ENCODE data around the gene THPO.
A peak's percentile ranks its signal among the peaks of the same experiment; 100 is the strongest.

Gene THPO

GRCh38 chr3:184375747-184376461 is 2.1 kb downstream of the THPO start:
- H3K27ac ChIP-seq (replicated peaks; ENCODE audit: low read length), result no peak overlapping the region
- WGBS, 2 donors (ENCODE audit: extremely low coverage in 2 of 2, insufficient read length in 2 of 2, insufficient replicate concordance in 1 of 2), result no CpG with 5 or more reads among the region's 12 CpGs
- peak overlapping the region; percentile 53 for H2AK5ac ChIP-seq (ENCODE audit: low read depth, low read length)
- no peaks in the 10 kb centered on the region for H3K9me3 ChIP-seq (replicated peaks in 1 of 2; ENCODE audit: control insufficient read depth in 2 of 2, insufficient read depth in 1 of 2, low read depth in 1 of 2, low read length in 2 of 2)
- no peak overlapping the region for H2BK15ac ChIP-seq (ENCODE audit: low read length)
- no peak overlapping the region for H2AFZ ChIP-seq (ENCODE audit: low read length)
- H3K79me1 ChIP-seq (ENCODE audit: low read depth, low read length), result no peaks in the 10 kb centered on the region
- H2BK5ac ChIP-seq (ENCODE audit: low read length), result no peak overlapping the region
- H3K9ac ChIP-seq (ENCODE audit: low read depth, low read length, poor library complexity), result no peak overlapping the region
- H4K8ac ChIP-seq (ENCODE audit: low read depth, low read length), result no peak overlapping the region
- no peak overlapping the region for H2BK120ac ChIP-seq (ENCODE audit: low read depth, low read length)
- no peak overlapping the region for H3K4me3 ChIP-seq (ENCODE audit: low read length in 2 of 2)
- no peak overlapping the region for H3K4me2 ChIP-seq (ENCODE audit: insufficient read depth, low read length, poor library complexity, severe bottlenecking)
- H3K36me3 ChIP-seq (replicated peaks in 1 of 2; ENCODE audit: control insufficient read depth in 2 of 2, insufficient read depth in 2 of 2, low read length in 2 of 2), result peaks cover 0 to 11% of the 10 kb centered on the region in 2 donors
- H4K91ac ChIP-seq (ENCODE audit: low read depth, low read length, poor library complexity), result no peak overlapping the region
- no peak overlapping the region for H3K4ac ChIP-seq (ENCODE audit: low read length)
- peaks cover 29 to 36% of the 10 kb centered on the region in 2 donors for H3K4me1 ChIP-seq (ENCODE audit: control insufficient read depth in 2 of 2, insufficient read depth in 1 of 2, low read depth in 1 of 2, low read length in 2 of 2)
- no peak overlapping the region for H2BK12ac ChIP-seq (ENCODE audit: low read length)
- H3K27me3 ChIP-seq (ENCODE audit: control insufficient read depth in 3 of 3, insufficient read depth in 3 of 3, low read depth in 1 of 3, low read length in 3 of 3), result peaks cover 4 to 8% (median 5%) of the 10 kb centered on the region in 3 experiments
- no peak overlapping the region for H3K14ac ChIP-seq (ENCODE audit: low read length)
- DNase-seq (ENCODE audit: low spot score), result no peak
- H3K23ac ChIP-seq (ENCODE audit: low read depth, low read length, poor library complexity), result no peak overlapping the region
- H3K18ac ChIP-seq (ENCODE audit: low read length), result no peak overlapping the region

DNA sequence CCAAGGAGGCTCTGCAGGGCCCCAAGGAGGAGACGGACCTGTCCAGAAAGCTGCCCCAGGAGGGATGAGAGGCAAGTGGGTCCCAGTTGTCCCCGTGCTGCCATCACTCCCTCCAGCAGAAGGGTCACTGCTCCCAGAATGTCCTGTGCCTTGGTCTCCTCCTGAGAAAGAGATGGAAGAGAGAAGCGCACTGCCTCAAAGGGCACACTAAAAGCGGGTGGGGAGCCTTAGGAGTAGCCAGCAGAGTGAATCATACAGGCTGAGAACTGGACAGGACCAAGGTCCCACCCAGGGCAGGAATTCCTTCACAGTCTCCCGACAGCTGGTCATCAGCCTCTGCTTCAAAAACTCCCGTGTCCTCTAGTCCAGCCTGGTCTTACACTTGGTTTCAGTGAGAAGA is 4.6 kb downstream of the THPO start:
- H3K9ac ChIP-seq (ENCODE audit: low read depth, low read length, poor library complexity), result no peak overlapping the region
- no peaks in the 10 kb centered on the region for H3K79me1 ChIP-seq (ENCODE audit: low read depth, low read length)
- H3K4me3 ChIP-seq (ENCODE audit: low read length in 2 of 2), result no peak overlapping the region
- H3K4ac ChIP-seq (ENCODE audit: low read length), result no peak overlapping the region
- H2BK15ac ChIP-seq (ENCODE audit: low read length), result no peak overlapping the region
- H2AFZ ChIP-seq (ENCODE audit: low read length), result no peak overlapping the region
- H2BK12ac ChIP-seq (ENCODE audit: low read length), result no peak overlapping the region
- H3K4me1 ChIP-seq (ENCODE audit: control insufficient read depth in 2 of 2, insufficient read depth in 1 of 2, low read depth in 1 of 2, low read length in 2 of 2), result peaks cover 18 to 22% of the 10 kb centered on the region in 2 donors
- H3K23ac ChIP-seq (ENCODE audit: low read depth, low read length, poor library complexity), result no peak overlapping the region
- H3K4me2 ChIP-seq (ENCODE audit: insufficient read depth, low read length, poor library complexity, severe bottlenecking), result no peak overlapping the region
- no CpG with 5 or more reads among the region's 6 CpGs for WGBS, 2 donors (ENCODE audit: extremely low coverage in 2 of 2, insufficient read length in 2 of 2, insufficient replicate concordance in 1 of 2)
- no peak for DNase-seq (ENCODE audit: low spot score)
- H3K18ac ChIP-seq (ENCODE audit: low read length), result no peak overlapping the region
- H2BK5ac ChIP-seq (ENCODE audit: low read length), result no peak overlapping the region
- no peak overlapping the region for H4K91ac ChIP-seq (ENCODE audit: low read depth, low read length, poor library complexity)
- H3K36me3 ChIP-seq (replicated peaks in 1 of 2; ENCODE audit: control insufficient read depth in 2 of 2, insufficient read depth in 2 of 2, low read length in 2 of 2), result peaks cover 9 to 33% of the 10 kb centered on the region in 2 donors
- H3K9me3 ChIP-seq (replicated peaks in 1 of 2; ENCODE audit: control insufficient read depth in 2 of 2, insufficient read depth in 1 of 2, low read depth in 1 of 2, low read length in 2 of 2), result no peaks in the 10 kb centered on the region
- no peak overlapping the region for H2BK120ac ChIP-seq (ENCODE audit: low read depth, low read length)
- H2AK5ac ChIP-seq (ENCODE audit: low read depth, low read length), result no peak overlapping the region
- H4K8ac ChIP-seq (ENCODE audit: low read depth, low read length), result no peak overlapping the region
- H3K27me3 ChIP-seq (ENCODE audit: control insufficient read depth in 3 of 3, insufficient read depth in 3 of 3, low read depth in 1 of 3, low read length in 3 of 3), result no peaks in the 10 kb centered on the region
- no peak overlapping the region for H3K14ac ChIP-seq (ENCODE audit: low read length)
- no peak overlapping the region for H3K27ac ChIP-seq (replicated peaks; ENCODE audit: low read length)

DNA sequence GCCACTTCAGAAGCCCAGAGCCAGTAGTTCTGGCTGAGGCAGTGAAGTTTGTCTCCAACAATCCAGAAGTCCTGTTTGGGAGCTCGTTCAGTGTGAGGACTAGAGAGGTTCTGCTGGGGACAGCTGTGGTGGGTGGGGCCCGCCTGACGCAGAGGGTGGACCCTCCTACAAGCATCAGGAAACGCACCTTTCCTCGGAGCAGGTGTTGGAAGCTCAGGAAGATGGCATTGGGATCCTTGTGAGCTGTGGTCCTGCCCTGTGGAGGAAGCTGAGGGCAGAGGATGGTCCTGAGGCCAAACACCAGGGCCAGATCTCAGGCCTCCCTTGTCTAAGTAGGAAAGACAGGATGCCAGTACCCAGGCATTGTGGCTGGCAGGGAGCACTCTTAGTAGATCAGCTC is 5.1 kb downstream of the THPO start:
- Histone ChIP-seq H2BK5ac (ENCODE audit: low read length) (no peak overlapping the region), H3K36me3 (replicated peaks in 1 of 2; ENCODE audit: control insufficient read depth in 2 of 2, insufficient read depth in 2 of 2, low read length in 2 of 2) (peaks cover 12 to 38% of the 10 kb centered on the region in 2 donors), H3K4me3 (ENCODE audit: low read length in 2 of 2) (no peak overlapping the region), H4K8ac (ENCODE audit: low read depth, low read length) (no peak overlapping the region), H3K23ac (ENCODE audit: low read depth, low read length, poor library complexity) (no peak overlapping the region), H3K27me3 (ENCODE audit: control insufficient read depth in 3 of 3, insufficient read depth in 3 of 3, low read depth in 1 of 3, low read length in 3 of 3) (no peaks in the 10 kb centered on the region), H2AFZ (ENCODE audit: low read length) (no peak overlapping the region), H2BK15ac (ENCODE audit: low read length) (no peak overlapping the region), H2BK120ac (ENCODE audit: low read depth, low read length) (no peak overlapping the region), H3K27ac (replicated peaks; ENCODE audit: low read length) (no peak overlapping the region), H4K91ac (ENCODE audit: low read depth, low read length, poor library complexity) (no peak overlapping the region), H3K4me1 (ENCODE audit: control insufficient read depth in 2 of 2, insufficient read depth in 1 of 2, low read depth in 1 of 2, low read length in 2 of 2) (peaks cover 13 to 17% of the 10 kb centered on the region in 2 donors), H3K9ac (ENCODE audit: low read depth, low read length, poor library complexity) (peak overlapping the region; percentile 38), H2BK12ac (ENCODE audit: low read length) (no peak overlapping the region), H3K18ac (ENCODE audit: low read length) (no peak overlapping the region), H3K4ac (ENCODE audit: low read length) (no peak overlapping the region), H3K14ac (ENCODE audit: low read length) (no peak overlapping the region), H3K79me1 (ENCODE audit: low read depth, low read length) (no peaks in the 10 kb centered on the region), H2AK5ac (ENCODE audit: low read depth, low read length) (no peak overlapping the region), H3K9me3 (replicated peaks in 1 of 2; ENCODE audit: control insufficient read depth in 2 of 2, insufficient read depth in 1 of 2, low read depth in 1 of 2, low read length in 2 of 2) (no peaks in the 10 kb centered on the region), H3K4me2 (ENCODE audit: insufficient read depth, low read length, poor library complexity, severe bottlenecking) (no peak overlapping the region)
- no peak for DNase-seq (ENCODE audit: low spot score)
- no CpG with 5 or more reads among the region's 5 CpGs for WGBS, 2 donors (ENCODE audit: extremely low coverage in 2 of 2, insufficient read length in 2 of 2, insufficient replicate concordance in 1 of 2)

DNA sequence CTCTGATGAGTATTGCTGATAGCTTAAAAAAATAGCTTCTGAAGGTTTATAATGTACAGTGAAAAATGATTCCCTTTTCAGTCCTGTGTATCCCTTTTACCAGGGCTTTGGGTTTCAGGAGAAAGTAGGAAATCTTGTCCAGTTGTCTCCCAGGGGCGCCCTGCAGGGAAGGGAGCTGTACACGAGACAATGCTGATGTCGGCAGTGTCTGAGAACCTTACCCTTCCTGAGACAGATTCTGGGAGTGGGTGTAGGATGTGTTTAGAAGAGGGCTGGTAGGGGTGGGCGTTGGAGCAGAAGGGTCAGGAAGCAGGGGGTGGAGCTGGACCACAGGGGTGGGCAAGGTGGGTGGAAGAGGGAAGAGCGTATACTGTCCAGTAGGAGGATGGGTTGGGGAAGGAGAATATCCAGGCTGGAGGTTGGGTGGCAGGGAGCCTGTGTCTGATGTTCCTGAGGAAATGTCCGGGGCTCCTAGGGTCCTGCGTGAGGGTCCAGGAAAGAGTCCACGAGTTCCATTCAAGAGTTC is 5.6 kb downstream of the THPO start:
- DNase-seq (ENCODE audit: low spot score), result no peak
- Histone ChIP-seq H3K9ac (ENCODE audit: low read depth, low read length, poor library complexity) (no peak overlapping the region), H3K36me3 (replicated peaks in 1 of 2; ENCODE audit: control insufficient read depth in 2 of 2, insufficient read depth in 2 of 2, low read length in 2 of 2) (peaks cover 15 to 42% of the 10 kb centered on the region in 2 donors), H3K18ac (ENCODE audit: low read length) (no peak overlapping the region), H3K4me2 (ENCODE audit: insufficient read depth, low read length, poor library complexity, severe bottlenecking) (no peak overlapping the region), H3K79me1 (ENCODE audit: low read depth, low read length) (no peaks in the 10 kb centered on the region), H4K91ac (ENCODE audit: low read depth, low read length, poor library complexity) (no peak overlapping the region), H3K14ac (ENCODE audit: low read length) (no peak overlapping the region), H3K27ac (replicated peaks; ENCODE audit: low read length) (no peak overlapping the region), H2AK5ac (ENCODE audit: low read depth, low read length) (no peak overlapping the region), H2AFZ (ENCODE audit: low read length) (no peak overlapping the region), H3K4me3 (ENCODE audit: low read length in 2 of 2) (no peak overlapping the region), H3K9me3 (replicated peaks in 1 of 2; ENCODE audit: control insufficient read depth in 2 of 2, insufficient read depth in 1 of 2, low read depth in 1 of 2, low read length in 2 of 2) (no peaks in the 10 kb centered on the region), H2BK120ac (ENCODE audit: low read depth, low read length) (no peak overlapping the region), H3K27me3 (ENCODE audit: control insufficient read depth in 3 of 3, insufficient read depth in 3 of 3, low read depth in 1 of 3, low read length in 3 of 3) (no peaks in the 10 kb centered on the region), H3K4ac (ENCODE audit: low read length) (no peak overlapping the region), H4K8ac (ENCODE audit: low read depth, low read length) (no peak overlapping the region), H2BK12ac (ENCODE audit: low read length) (no peak overlapping the region), H2BK15ac (ENCODE audit: low read length) (no peak overlapping the region), H3K4me1 (ENCODE audit: control insufficient read depth in 2 of 2, insufficient read depth in 1 of 2, low read depth in 1 of 2, low read length in 2 of 2) (peaks cover 7 to 11% of the 10 kb centered on the region in 2 donors), H2BK5ac (ENCODE audit: low read length) (no peak overlapping the region), H3K23ac (ENCODE audit: low read depth, low read length, poor library complexity) (no peak overlapping the region)
- no CpG with 5 or more reads among the region's 8 CpGs for WGBS, 2 donors (ENCODE audit: extremely low coverage in 2 of 2, insufficient read length in 2 of 2, insufficient replicate concordance in 1 of 2)

Measured in neuronal stem cell (in vitro differentiated cells).